Activated naive CD4-positive, alpha-beta T cell treated with anti-CD3 and anti-CD28 coated beads for 36 hours (primary cell): ENCODE measurements around the gene USP51. TPM values are rescaled to one million over a fixed set of nuclear protein-coding genes. Genes with fewer than 3 reads are reported as not detected.
"Not testable (repeated sequence)": the region's sequence is repeated elsewhere in the genome, so short reads cannot be mapped to it uniquely, and the experiment has no call there.

Experiments used
- CTCF ChIA-PET: fragments of 350-600 bp; sonication (Branson Sonifier 250); formaldehyde crosslinking; loops from one replicate; lab custom pipeline; 2021; ENCODE audit warnings: antibody characterized with exemption; lab: Charles Lee
- DNase-seq: peaks from one replicate; pipeline ENCODE4 v3.0.0-alpha.2; 2020
- H3K27ac Mint-ChIP-seq: one replicate; pipeline ENCODE4 v1.8.0; 2021; ENCODE audit warnings: mild to moderate bottlenecking, mixed read lengths
- H3K27me3 Mint-ChIP-seq: one replicate; pipeline ENCODE4 v1.8.0; 2021; ENCODE audit warnings: low read depth, mixed read lengths
- H3K36me3 Mint-ChIP-seq: one replicate; pipeline ENCODE4 v1.8.0; 2021; ENCODE audit warnings: low read depth, mixed read lengths
- H3K4me1 Mint-ChIP-seq: one replicate; pipeline ENCODE4 v1.8.0; 2021; ENCODE audit warnings: low read depth, mixed read lengths
- H3K4me3 Mint-ChIP-seq: one replicate; pipeline ENCODE4 v1.8.0; 2021; ENCODE audit warnings: mild to moderate bottlenecking, moderate library complexity, mixed read lengths
- H3K9me3 Mint-ChIP-seq: one replicate; pipeline ENCODE4 v1.8.0; 2021; ENCODE audit warnings: mixed read lengths
- intact Hi-C: fragments of 100-400 bp; cut with micrococcal nuclease; formaldehyde crosslinking; loops from one replicate; pipeline ENCODE4 v1.15.1; 2023
- total RNA-seq, 2 experiments: library from RNA; stranded (reverse); gene quantifications; one replicate each; pipeline ENCODE4 v1.2.3, GENCODE V29; 2021

USP51 gene
- total RNA-seq, 2 experiments from 2014 or later, result 1.0 to 1.1 TPM

DNA sequence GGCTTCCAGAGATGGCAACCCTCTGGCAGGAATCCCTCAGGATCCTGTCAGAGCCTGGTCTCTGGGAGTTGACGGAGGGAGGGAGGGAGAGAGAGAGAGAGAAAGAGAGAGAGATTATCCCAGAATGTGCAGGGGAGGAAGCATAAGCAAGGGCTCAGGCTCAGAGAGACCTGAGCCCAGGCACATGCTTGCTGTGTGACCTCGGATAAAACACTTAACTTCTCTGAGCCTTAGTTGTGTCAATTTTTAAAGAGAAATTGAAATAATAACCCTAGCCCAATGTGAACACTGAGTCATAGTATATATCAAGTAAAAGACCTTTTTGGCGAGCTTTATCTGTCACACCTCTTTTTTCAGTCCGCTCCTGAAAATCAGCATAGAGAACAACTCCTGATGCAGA lies 473 bp upstream of the USP51 start:
- CTCF ChIA-PET, result interaction anchor here (1.0 kb wide), 1 partner anchor 355 kb away, joined by 3 read pairs; no protein-coding TSS in a partner anchor
- Mint-ChIP-seq H3K27me3 (no peaks in the 10 kb centered on the region), H3K36me3 (no peaks in the 10 kb centered on the region)

DNA sequence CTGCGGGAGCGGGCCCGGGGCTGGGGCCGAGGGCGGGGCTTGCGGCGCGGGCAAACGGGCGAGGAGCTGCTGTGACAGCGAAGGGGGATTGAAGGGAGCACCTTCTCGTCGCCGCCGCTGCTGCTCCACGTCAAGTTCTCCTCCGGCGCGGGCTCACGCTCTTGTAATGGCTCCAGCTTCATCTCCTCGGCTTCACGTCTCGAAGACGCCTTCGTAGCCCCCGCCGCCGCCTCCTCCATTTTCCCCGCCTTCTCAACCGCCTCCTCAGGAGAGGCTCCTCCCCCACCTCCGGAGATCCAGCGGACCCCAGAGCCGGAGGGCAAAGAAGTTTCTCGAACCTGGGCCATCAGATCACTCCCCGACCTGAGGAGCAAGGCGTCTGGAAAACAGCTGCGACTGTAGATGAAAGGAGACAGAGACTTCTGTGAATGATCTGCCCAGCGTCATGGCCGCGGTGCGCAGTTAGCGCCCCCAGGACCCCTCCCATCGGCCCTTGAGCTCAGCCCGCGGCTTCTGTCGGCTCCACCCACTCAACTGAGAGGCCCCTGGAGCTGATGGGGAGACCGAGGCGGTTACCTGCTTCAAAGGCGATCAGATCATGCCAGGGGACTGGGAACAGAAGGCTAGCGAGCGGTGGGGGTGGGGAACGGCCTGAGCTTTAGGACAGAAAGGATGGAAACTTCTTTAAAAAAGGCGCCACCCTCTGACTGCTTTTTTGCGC lies 895 bp downstream of the USP51 start:
- no peaks in the 10 kb centered on the region for H3K27me3 Mint-ChIP-seq
- H3K27ac Mint-ChIP-seq, result peak overlapping the region; percentile 95
- CTCF ChIA-PET, result interaction anchor here (0.8 to 1.1 kb wide), 3 partner anchors 229 to 431 kb away, joined by 3 to 4 read pairs (median 3); partner anchors contain the start of gene RRAGB
- H3K9me3 Mint-ChIP-seq, result no peaks in the 10 kb centered on the region
- no peaks in the 10 kb centered on the region for H3K36me3 Mint-ChIP-seq
- intact Hi-C loops, result no loop called here
- peak; percentile 57 for DNase-seq
- peaks cover 7% of the 10 kb centered on the region for H3K4me1 Mint-ChIP-seq
- H3K4me3 Mint-ChIP-seq, result peak overlapping the region; percentile 88

More for the DNA sequence above, 473 bp upstream of the USP51 start:
- Mint-ChIP-seq H3K9me3 (no peaks in the 10 kb centered on the region), H3K27ac (peak overlapping the region; percentile 95), H3K4me3 (peak overlapping the region; percentile 88), H3K4me1 (peaks cover 5% of the 10 kb centered on the region)
- DNase-seq, result no peak
- intact Hi-C loops, result no loop called here

DNA sequence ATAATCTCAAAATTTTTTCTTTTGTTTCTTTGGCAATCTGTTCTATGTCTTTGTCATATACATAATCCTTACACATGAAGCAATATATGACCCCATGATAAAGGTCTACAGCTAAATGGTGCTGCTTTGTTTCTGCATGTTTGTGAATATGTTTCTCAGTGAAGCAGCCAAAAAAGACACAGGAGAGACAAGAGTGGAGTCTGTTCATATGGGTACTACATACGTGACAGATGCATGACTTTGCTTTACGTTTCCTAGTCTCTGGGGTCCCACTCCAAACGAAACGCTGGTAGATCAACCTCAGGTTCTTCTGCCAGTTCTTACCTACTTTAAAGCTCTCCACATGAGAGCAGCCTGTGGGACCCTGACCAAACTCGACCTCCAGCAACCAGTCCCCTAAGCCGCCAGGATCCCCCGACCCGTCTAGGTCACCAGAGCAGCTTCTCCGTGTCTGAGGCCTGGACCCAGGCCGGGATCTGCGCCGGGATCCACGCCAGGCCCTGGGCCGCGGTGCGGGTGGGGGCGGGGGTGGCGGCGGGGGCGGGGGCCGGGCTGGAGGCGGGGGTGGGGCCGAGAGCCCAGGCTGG lies 1.5 kb downstream of the USP51 start:
- Mint-ChIP-seq H3K27ac (peak overlapping the region; percentile 69), H3K9me3 (no peaks in the 10 kb centered on the region), H3K27me3 (no peaks in the 10 kb centered on the region), H3K4me3 (peak overlapping the region; percentile 74), H3K36me3 (no peaks in the 10 kb centered on the region), H3K4me1 (peaks cover 7% of the 10 kb centered on the region)
- CTCF ChIA-PET, result interaction anchor here (1.1 kb wide), 1 partner anchor 431 kb away, joined by 3 read pairs; no protein-coding TSS in a partner anchor
- intact Hi-C loops, result no loop called here
- DNase-seq, result peak; percentile 4

DNA sequence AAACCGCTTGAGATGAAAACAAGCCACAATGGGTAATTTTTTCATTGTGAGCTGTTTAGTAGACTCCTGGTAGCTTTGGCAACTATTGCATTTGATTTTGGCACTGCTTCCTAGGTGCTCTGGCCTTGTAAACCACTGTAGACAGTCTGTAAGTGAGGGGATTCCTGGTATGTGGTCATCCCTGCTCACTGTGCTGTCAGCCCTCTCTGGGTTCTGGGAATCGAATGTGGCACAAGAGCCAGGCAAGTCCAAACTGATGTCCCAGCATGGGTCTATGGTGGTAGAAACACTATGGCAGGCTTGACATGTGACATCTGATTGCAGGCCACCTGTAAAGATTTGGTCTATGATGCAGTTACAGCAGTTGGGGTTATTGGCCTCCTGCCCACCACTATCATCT lies 2.5 kb downstream of the USP51 start:
- H3K27ac Mint-ChIP-seq, result no peak overlapping the region
- H3K36me3 Mint-ChIP-seq, result no peaks in the 10 kb centered on the region
- peaks cover 7% of the 10 kb centered on the region for H3K4me1 Mint-ChIP-seq
- intact Hi-C loops, result no loop called here
- H3K27me3 Mint-ChIP-seq, result no peaks in the 10 kb centered on the region
- H3K9me3 Mint-ChIP-seq, result no peaks in the 10 kb centered on the region
- no peak overlapping the region for H3K4me3 Mint-ChIP-seq
- CTCF ChIA-PET, result no interaction called here
- DNase-seq, result no peak

DNA sequence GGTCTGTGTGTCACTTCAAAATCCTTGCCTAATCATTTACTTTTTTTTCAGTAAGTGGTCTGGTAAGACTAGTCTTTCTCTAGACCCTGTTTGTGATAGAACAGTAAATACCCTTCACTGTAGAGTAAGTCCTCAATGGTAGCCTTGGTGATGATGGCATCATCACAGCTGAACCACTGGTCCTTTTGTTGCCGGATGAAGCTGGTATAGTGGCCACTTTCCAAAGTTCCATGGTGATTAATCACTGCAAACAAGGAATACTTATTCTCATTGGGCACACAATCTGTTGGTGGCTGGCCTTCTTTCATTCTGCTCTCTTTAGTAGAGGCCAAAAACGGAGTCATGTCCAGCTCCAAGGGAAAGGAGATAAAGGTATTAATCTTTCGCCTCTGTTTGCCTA lies 2.9 kb downstream of the USP51 start:
- Mint-ChIP-seq H3K4me3 (no peak overlapping the region), H3K27ac (no peak overlapping the region), H3K27me3 (no peaks in the 10 kb centered on the region), H3K36me3 (no peaks in the 10 kb centered on the region), H3K9me3 (no peaks in the 10 kb centered on the region), H3K4me1 (peaks cover 7% of the 10 kb centered on the region)
- intact Hi-C loops, result no loop called here
- no peak for DNase-seq
- CTCF ChIA-PET, result no interaction called here

DNA sequence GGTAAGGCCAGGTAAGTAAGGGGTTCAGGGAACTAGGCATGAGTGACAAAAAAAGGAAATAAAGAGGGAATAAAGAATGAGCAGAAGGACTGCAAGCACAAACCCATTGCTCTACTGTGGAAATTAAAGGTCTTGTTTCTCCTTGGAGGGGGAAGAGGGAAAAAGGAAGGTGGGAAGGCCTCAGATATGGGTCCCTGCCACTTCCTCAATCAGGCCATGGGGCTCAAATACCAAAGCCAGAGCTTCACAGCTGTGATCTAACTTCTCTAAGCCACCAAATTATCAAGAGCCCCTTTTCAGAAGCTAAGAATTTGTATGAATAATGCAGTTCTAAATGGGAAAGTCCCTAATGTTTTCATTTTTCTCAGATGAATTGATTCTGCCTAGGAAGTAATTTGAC lies 4.7 kb downstream of the USP51 start:
- Mint-ChIP-seq H3K4me1 (peaks cover 4% of the 10 kb centered on the region), H3K4me3 (no peak overlapping the region), H3K27me3 (no peaks in the 10 kb centered on the region), H3K36me3 (no peaks in the 10 kb centered on the region), H3K27ac (no peak overlapping the region), H3K9me3 (no peaks in the 10 kb centered on the region)
- no peak for DNase-seq
- CTCF ChIA-PET, result no interaction called here
- intact Hi-C loops, result no loop called here

DNA sequence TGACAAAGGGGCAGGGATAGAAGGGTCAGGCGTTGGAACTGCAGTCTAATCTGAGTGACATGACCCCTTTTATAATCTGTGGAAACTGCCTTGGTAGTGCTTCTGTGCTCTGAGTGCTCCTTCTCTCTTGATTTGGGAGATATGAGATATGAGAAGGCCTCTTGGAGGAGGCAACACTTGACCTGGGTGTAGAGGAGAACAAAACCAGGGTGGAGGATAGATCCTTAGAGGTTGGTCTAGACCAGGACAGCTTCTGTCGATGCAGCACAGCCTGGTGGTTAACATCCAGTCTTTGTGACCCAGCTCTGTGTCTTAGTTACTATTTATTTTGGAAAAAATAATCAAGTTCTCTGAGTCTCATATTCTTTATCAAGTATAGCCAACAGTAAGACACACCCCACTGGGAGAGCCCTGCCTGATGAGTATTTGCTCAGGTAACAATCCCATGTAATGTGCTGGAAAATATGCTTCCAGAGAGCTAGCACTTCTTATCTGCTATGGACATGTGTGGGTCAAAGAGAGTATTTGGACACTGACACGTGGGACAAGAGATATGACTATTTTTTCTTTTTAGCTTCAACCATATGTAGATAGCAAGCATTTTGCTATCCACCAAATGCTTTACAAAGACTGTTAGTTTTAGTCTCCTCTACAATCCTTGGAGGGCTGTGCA lies 9.1 kb downstream of the USP51 start:
- intact Hi-C loops, result no loop called here
- no peak for DNase-seq
- Mint-ChIP-seq H3K4me1 (peaks cover 2% of the 10 kb centered on the region), H3K36me3 (no peaks in the 10 kb centered on the region), H3K9me3 (no peaks in the 10 kb centered on the region), H3K27me3 (no peaks in the 10 kb centered on the region), H3K4me3 (no peak overlapping the region), H3K27ac (no peak overlapping the region)
- CTCF ChIA-PET, result no interaction called here

DNA sequence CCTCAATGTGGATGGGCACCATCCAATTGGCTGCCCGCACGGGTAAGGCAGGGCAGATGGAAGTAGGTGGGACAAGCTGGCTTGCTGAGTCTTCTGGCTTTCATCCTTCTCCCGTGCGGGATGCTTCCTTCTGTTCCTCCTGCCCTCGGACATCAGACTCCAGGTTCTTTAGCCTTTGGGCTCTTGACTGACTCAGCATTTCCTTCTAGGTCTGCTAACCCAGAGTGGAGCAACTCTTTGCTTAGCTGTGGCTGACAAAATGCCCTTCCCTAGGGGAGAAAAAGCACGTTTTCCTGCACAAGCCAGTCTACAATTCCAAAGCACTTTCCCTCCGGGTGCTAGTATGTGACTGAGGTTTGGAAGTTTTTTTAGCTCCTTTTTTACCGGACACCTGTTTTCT lies 9.7 kb downstream of the USP51 start:
- CTCF ChIA-PET, H3K4me1 Mint-ChIP-seq, H3K27me3 Mint-ChIP-seq, H3K4me3 Mint-ChIP-seq, H3K27ac Mint-ChIP-seq, intact Hi-C loops, H3K9me3 Mint-ChIP-seq, DNase-seq, H3K36me3 Mint-ChIP-seq: not testable (repeated sequence)

DNA sequence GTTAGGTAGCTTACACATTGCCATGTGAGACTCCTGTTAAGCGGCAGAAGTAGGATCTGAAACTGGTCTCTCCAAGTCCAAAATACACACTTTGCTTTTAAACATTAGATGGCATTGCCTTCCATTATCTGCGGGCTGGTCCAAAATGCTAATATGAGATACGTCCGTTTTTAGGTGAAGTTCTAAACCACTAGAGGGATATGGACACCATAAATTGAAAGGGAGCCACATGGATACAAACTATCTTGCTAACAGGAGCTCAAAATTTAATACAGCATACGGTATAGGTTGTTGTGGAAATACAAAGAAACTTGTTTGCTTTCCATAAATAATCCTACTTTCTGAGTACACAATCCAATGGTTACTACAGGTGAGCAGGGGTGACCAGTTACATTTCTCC lies 23.9 kb downstream of the USP51 start:
- H3K36me3 Mint-ChIP-seq, H3K4me1 Mint-ChIP-seq, CTCF ChIA-PET, H3K27me3 Mint-ChIP-seq, DNase-seq, intact Hi-C loops, H3K4me3 Mint-ChIP-seq, H3K27ac Mint-ChIP-seq, H3K9me3 Mint-ChIP-seq: not testable (repeated sequence)

DNA sequence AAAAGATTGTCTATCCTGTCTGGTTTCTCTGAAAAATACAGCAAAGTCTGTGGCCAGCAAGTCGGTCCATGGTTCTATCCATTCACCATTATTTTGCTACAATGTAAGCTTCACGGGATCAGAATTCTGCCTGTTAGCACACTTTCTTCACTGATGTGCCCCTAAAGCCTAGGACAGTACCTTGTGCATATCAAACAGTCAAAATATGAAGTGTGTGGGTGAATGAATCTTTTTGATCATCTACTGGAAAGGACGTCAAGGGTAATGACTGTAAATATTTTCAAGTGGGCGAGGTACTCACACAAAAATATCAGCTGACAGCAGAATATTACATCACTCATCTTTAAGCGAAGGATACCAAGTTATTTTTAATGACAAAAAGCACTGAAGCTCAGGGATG lies 24.5 kb downstream of the USP51 start:
- CTCF ChIA-PET, H3K4me3 Mint-ChIP-seq, H3K36me3 Mint-ChIP-seq, H3K27me3 Mint-ChIP-seq, H3K9me3 Mint-ChIP-seq, H3K27ac Mint-ChIP-seq, DNase-seq, H3K4me1 Mint-ChIP-seq, intact Hi-C loops: not testable (repeated sequence)

DNA sequence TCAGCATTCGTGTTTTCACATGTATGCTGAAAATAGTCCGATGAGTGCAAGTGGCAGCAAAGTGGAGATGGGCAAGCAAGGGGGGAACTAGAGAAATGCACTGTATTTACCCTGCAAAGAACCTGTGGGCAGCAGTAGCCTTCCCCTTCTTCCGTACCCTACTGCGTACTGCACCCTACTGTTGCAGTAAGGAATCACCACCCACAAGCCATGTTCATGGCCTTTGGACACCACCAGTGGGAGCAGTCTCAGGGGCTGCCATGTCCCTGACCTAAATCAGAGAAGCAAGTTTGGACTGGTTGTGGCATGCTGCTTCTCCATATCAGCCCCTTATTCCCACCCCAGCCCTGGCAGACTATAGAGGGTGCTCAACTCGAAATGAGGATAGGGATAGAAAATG lies 25.6 kb downstream of the USP51 start:
- CTCF ChIA-PET, result not testable (repeated sequence)

DNA sequence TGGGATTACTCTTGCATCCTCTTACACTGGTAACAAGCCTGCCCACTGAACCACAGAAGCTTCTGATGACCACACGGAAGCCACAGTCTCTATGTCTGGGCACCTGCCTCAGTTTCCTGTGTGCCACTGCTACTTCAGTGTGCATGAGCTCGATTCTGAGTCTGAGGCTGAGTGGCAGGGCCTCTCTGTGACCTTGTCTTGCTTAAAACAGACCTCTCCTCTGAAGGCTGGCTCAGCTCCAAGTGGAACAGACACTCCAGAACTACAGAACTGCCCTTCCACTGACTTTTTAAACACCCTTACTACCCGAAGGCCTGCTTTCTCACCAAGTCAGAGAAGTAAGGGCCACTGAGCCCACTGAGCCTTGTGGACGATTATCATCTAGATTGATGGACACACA lies 29.7 kb downstream of the USP51 start:
- intact Hi-C loops, CTCF ChIA-PET, H3K9me3 Mint-ChIP-seq, DNase-seq, H3K4me3 Mint-ChIP-seq, H3K36me3 Mint-ChIP-seq, H3K27ac Mint-ChIP-seq, H3K27me3 Mint-ChIP-seq, H3K4me1 Mint-ChIP-seq: not testable (repeated sequence)

More for the DNA sequence above, 25.6 kb downstream of the USP51 start:
- H3K36me3 Mint-ChIP-seq, H3K4me3 Mint-ChIP-seq, DNase-seq, H3K9me3 Mint-ChIP-seq, intact Hi-C loops, H3K27me3 Mint-ChIP-seq, H3K4me1 Mint-ChIP-seq, H3K27ac Mint-ChIP-seq: not testable (repeated sequence)
